ENCODE results near the gene TRIM62.

Gene TRIM62

DNA sequence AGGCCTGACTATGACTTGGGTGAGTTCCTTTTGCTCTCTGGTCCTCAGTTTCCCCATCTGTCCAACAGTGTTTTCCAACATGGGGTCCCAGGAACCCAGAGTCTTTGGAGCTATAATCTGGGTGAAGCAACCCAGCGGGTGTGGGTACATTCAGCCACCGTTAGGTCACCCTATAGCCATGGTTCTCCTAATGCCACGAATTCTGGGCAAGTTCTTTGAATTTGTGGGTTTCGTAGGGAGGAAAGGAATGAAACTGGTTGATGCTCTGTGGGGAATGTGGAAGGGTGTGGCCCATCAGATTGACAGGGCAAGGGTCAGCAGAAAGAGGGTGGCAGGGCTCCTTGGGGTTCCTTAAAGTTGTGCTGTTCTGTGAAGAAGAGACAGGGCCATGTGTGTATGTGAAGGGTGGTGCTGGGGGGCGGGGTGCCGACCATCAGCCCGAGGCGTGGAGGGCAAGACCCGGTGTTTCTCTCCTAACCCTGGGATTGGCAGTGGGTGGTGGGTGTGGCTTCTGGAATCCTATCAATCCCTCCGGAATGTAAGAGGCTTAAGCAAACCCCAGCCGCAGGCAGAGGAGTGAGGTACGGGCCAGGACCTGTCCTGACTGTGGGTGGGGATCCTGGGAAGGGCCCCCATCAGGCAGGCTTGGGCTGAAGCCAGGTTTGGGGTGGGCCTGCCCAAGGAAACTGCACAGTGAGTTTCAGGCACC, 39.0 kb upstream of the TRIM62 start:
- DNase-seq (ENCODE audit: low spot score), result no peak
- no peak for TF ChIP-seq CTCF (IDR thresholded peaks at IDR 0.05; ENCODE audit: extremely low read depth, missing control alignments)

GRCh38 chr1:33219886-33220661, 38.2 kb upstream of the TRIM62 start:
- TF ChIP-seq CTCF (IDR thresholded peaks at IDR 0.05; ENCODE audit: extremely low read depth, missing control alignments), result no peak
- no peak for DNase-seq (ENCODE audit: low spot score)

DNA sequence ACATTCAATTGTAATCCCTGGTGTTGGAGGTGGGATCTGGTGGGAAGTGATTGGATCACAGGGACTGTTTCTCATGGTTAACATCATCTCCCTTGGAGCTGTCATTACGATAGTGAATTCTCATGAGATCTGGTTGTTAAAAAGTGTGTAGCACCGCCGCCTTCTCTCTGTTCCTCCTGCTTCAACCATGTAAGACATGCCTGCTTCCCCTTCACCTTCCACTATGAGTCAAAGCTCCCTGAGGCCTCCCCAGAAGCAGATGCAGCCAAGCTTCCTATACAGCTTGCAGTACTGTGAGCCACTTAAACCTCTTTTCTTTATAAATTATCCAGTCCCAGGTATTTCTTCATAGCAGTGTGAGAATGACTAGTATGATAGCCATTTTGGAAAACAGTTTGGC, 30.1 kb upstream of the TRIM62 start:
- no peak for TF ChIP-seq CTCF (IDR thresholded peaks at IDR 0.05; ENCODE audit: extremely low read depth, missing control alignments)
- no peak for DNase-seq (ENCODE audit: low spot score)

GRCh38 chr1:33206340-33206739, 24.5 kb upstream of the TRIM62 start:
- no peak for TF ChIP-seq CTCF (IDR thresholded peaks at IDR 0.05; ENCODE audit: extremely low read depth, missing control alignments)
- no peak for DNase-seq (ENCODE audit: low spot score)

DNA sequence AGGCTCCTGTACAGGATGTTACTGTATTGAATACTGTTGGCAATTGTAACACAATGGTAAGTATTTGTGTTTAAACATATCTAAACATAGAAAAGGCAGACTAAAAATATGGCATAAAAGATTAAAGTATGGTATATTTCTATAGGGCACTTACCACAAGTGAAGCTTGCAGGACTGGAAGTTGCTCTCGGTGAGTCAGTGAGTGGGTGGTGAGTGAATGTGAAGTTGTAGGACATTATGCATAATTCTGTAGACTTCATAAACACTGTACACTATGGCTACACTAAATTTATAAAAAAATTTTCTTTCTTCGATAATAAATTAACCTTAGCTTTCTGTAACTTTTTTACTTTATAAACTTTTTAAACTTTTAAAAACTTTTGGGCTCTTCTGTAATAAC, 13.7 kb upstream of the TRIM62 start:
- DNase-seq (ENCODE audit: low spot score), result no peak
- TF ChIP-seq CTCF (IDR thresholded peaks at IDR 0.05; ENCODE audit: extremely low read depth, missing control alignments), result no peak

DNA sequence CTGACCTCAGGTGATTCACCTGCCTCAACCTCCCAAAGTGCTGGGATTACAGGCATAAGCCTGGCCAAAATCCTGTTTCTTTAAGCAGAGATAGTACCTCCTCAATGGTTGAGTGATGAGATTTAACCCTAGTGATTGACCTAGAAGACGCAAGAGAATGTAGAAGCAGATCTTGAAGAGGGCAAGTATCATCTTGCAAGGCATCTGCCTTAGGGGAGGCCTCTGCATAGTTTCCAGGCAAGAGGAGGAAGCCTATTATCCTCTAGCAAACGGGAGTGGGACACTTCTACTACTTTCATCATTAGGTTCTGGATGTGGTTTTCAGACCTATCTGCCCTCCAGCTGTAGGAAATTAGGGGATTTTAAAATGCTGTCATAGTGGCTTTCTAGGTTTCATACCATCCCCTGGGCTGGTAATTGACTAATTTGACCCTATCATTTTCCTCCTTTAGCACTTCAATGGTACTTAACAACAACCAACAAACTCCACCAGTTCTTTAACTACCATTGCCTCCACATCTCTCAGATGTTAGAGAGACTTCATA, 10.0 kb upstream of the TRIM62 start:
- no peak for DNase-seq (ENCODE audit: low spot score)
- no peak for TF ChIP-seq CTCF (IDR thresholded peaks at IDR 0.05; ENCODE audit: extremely low read depth, missing control alignments)

DNA sequence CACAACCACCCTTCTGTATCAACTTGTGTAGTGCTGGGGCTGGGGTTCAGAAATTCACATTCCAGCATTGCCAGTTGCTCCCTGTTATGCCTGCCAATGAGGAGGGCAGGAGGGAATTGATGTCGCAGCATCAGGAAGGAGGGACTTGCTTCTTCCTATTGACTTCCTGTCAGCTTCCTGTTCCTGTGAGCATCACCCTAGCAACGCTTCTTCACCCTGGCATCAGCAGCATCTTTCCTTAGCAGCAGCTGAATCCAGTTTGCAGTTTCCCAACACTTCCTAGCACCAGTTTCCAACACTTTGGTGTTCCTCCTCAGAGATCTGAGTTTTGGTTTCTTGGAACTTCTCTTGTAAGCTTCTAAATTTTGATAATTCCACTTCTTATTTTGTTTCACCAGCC, 8.9 kb upstream of the TRIM62 start:
- TF ChIP-seq CTCF (IDR thresholded peaks at IDR 0.05; ENCODE audit: extremely low read depth, missing control alignments), result no peak
- no peak for DNase-seq (ENCODE audit: low spot score)
